Right lobe of liver (tissue), 4 donors: ENCODE measurements around the gene AMACR.

Source experiments
- POLR2A ChIP-seq: fragments of 450-650 bp; IDR thresholded peaks from one replicate; pipeline ENCODE4 v1.6.1; 2017; ENCODE audit warnings: antibody characterized with exemption, mild to moderate bottlenecking
- TF ChIP-seq, protein P1 (sequence below), 4 donors: fragments of 200-600 bp in 3 of 4; fragments of 450-650 bp in 1 of 4; IDR thresholded peaks; one replicate each; pipeline versions ENCODE4 v1.5.1 to v1.8.0; 2016 to 2022; ENCODE audit warnings: antibody characterized with exemption in 4 of 4, mild to moderate bottlenecking in 2 of 4
- donor health status: DM: no; HTN: no; CAD: no.
- donor health status: DM: no; HTN: no; CAD: no.
- donor health status: DM: no; HTN: yes; CAD: no.

DNA sequence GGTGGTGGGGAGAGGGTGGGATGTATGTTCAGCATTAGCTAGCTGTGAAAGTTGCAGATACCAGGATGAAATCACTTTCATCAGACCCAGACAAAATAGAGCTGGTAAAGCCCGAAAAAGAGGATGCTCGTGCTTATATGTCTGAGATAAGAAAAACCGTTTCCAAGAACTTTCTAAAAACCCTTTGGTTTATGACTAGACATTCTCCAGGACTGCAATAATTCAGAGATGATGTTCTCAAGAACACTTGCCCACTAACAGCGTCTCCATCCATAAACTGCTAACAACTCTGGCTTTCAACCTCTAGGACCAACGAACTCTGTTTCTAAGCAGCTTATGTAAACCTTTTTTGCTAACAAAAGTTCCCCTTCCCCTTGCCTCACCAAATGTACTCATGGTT lies 8.4 kb upstream of the AMACR start:
- no peak for TF ChIP-seq POLR2A
- TF ChIP-seq, protein P1, sequence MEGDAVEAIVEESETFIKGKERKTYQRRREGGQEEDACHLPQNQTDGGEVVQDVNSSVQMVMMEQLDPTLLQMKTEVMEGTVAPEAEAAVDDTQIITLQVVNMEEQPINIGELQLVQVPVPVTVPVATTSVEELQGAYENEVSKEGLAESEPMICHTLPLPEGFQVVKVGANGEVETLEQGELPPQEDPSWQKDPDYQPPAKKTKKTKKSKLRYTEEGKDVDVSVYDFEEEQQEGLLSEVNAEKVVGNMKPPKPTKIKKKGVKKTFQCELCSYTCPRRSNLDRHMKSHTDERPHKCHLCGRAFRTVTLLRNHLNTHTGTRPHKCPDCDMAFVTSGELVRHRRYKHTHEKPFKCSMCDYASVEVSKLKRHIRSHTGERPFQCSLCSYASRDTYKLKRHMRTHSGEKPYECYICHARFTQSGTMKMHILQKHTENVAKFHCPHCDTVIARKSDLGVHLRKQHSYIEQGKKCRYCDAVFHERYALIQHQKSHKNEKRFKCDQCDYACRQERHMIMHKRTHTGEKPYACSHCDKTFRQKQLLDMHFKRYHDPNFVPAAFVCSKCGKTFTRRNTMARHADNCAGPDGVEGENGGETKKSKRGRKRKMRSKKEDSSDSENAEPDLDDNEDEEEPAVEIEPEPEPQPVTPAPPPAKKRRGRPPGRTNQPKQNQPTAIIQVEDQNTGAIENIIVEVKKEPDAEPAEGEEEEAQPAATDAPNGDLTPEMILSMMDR (IDR thresholded peaks at IDR 0.05), result no peak
